ENCODE results near the gene MLPH. TPM values are rescaled to one million over a fixed set of nuclear protein-coding genes. Genes with fewer than 3 reads are reported as not detected.
A peak's percentile ranks its signal among the peaks of the same experiment; 100 is the strongest.

Gene MLPH
- polyA plus RNA-seq, 4 donors = 13.2 to 52.0 (median 18.9) TPM

GRCh38 chr2:237500681-237501424 lies 13.8 kb downstream of the MLPH start:
- H3K9me3 ChIP-seq (ENCODE audit: control insufficient read depth in 2 of 2, insufficient read depth in 1 of 2, low read depth in 1 of 2, low read length in 1 of 2) = no peaks in the 10 kb centered on the region
- FAIRE-seq (no peak), DNase-seq (no peak)
- H3K36me3 ChIP-seq (ENCODE audit: control insufficient read depth in 3 of 3, insufficient read depth in 2 of 3, low read depth in 1 of 3, low read length in 3 of 3) = peaks cover 0 to 3% (median 0%) of the 10 kb centered on the region in 3 donors
- peaks cover 0 to 27% (median 0%) of the 10 kb centered on the region in 3 donors for H3K27me3 ChIP-seq (ENCODE audit: control insufficient read depth in 3 of 3, insufficient read depth in 3 of 3, low read length in 3 of 3)
- H3K27ac ChIP-seq (ENCODE audit: low read depth in 1 of 3, low read length in 2 of 3) = no peak overlapping the region
- H3K4me1 ChIP-seq (ENCODE audit: control insufficient read depth in 3 of 3, insufficient read depth in 2 of 3, low read depth in 1 of 3, low read length in 2 of 3) = no peaks in the 10 kb centered on the region
- 68 to 80% (median 75%) methylated on average over 13 of the region's 13 CpGs for WGBS, 3 donors
- H3K4me3 ChIP-seq (ENCODE audit: low read depth in 1 of 3, low read length in 3 of 3) = no peak overlapping the region

DNA sequence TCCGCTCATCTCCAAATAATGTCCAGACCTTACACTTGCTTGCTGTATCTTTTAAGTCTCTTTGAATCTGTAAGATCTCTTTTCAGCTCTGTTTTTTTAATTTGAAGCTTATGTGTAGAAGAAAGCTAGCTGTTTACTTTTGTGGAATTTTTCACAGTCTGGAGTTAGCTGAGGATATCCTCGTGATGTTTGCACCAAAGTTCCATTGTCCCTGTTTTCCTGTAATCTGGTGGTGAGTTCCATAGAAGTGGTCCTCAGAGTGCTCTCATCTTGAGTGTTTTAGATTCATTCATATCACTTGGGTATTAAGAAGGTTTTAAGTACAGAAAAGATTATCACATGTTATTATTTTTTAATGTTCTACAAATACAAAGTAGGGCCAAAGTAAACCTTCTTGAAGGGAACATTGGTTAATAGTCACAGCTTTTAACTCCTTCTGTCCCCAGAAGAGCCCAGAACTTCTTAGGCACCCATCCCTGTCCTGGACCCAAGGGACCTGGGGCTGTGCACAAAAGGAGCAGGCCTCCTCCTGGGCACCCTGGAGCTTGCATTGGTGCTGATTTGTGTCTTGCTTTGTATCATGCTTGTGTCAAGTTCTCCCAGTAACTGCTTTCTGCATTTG lies 15.0 kb downstream of the MLPH start:
- DNase-seq (no peak), FAIRE-seq (no peak)
- no peaks in the 10 kb centered on the region for H3K9me3 ChIP-seq (ENCODE audit: control insufficient read depth in 2 of 2, insufficient read depth in 1 of 2, low read depth in 1 of 2, low read length in 1 of 2)
- H3K27me3 ChIP-seq (ENCODE audit: control insufficient read depth in 3 of 3, insufficient read depth in 3 of 3, low read length in 3 of 3) = peaks cover 0 to 16% (median 0%) of the 10 kb centered on the region in 3 donors
- WGBS, 3 donors = 74 to 82% (median 77%) methylated on average over 2 of the region's 2 CpGs
- H3K36me3 ChIP-seq (ENCODE audit: control insufficient read depth in 3 of 3, insufficient read depth in 2 of 3, low read depth in 1 of 3, low read length in 3 of 3) = peaks cover 0 to 3% (median 0%) of the 10 kb centered on the region in 3 donors
- H3K27ac ChIP-seq (ENCODE audit: low read depth in 1 of 3, low read length in 2 of 3) = peak overlapping the region in 1 of 3 donors; percentile 69
- no peak overlapping the region for H3K4me3 ChIP-seq (ENCODE audit: low read depth in 1 of 3, low read length in 3 of 3)
- no peaks in the 10 kb centered on the region for H3K4me1 ChIP-seq (ENCODE audit: control insufficient read depth in 3 of 3, insufficient read depth in 2 of 3, low read depth in 1 of 3, low read length in 2 of 3)

DNA sequence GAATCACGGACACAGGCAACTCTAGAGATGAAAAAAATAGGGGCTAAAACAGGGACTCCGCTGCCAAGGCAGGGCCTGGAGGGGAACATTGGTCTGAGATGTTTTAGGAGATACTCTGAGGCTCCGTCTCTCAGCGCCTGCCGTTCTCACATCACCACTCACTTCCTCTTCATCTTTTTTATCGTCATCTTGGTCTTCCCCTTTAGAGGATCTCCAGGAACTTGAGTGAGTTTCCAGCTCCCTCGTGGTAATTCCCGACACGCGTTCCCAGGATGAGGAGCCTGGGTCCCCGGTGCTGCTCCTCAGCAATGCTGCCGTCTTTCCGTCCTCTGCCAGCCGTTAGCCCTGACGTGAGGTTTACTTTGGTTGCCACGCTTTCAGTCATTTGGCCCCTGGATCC lies 16.1 kb downstream of the MLPH start:
- Histone ChIP-seq H3K27ac (ENCODE audit: low read depth in 1 of 3, low read length in 2 of 3) (no peak overlapping the region), H3K27me3 (ENCODE audit: control insufficient read depth in 3 of 3, insufficient read depth in 3 of 3, low read length in 3 of 3) (peaks cover 0 to 10% (median 0%) of the 10 kb centered on the region in 3 donors), H3K9me3 (ENCODE audit: control insufficient read depth in 2 of 2, insufficient read depth in 1 of 2, low read depth in 1 of 2, low read length in 1 of 2) (no peaks in the 10 kb centered on the region), H3K4me3 (ENCODE audit: low read depth in 1 of 3, low read length in 3 of 3) (no peak overlapping the region), H3K36me3 (ENCODE audit: control insufficient read depth in 3 of 3, insufficient read depth in 2 of 3, low read depth in 1 of 3, low read length in 3 of 3) (peaks cover 0 to 3% (median 0%) of the 10 kb centered on the region in 3 donors), H3K4me1 (ENCODE audit: control insufficient read depth in 3 of 3, insufficient read depth in 2 of 3, low read depth in 1 of 3, low read length in 2 of 3) (peaks cover 0 to 3% (median 0%) of the 10 kb centered on the region in 3 donors)
- no peak for FAIRE-seq
- WGBS, 3 donors = 87 to 95% (median 89%) methylated on average over 16 of the region's 16 CpGs
- DNase-seq = no peak

- Histone ChIP-seq H3K4me3 (ENCODE audit: low read depth in 1 of 3, low read length in 3 of 3) (no peak overlapping the region), H3K27me3 (ENCODE audit: control insufficient read depth in 3 of 3, insufficient read depth in 3 of 3, low read length in 3 of 3) (peaks cover 0 to 7% (median 0%) of the 10 kb centered on the region in 3 donors), H3K36me3 (ENCODE audit: control insufficient read depth in 3 of 3, insufficient read depth in 2 of 3, low read depth in 1 of 3, low read length in 3 of 3) (peaks cover 0 to 3% (median 0%) of the 10 kb centered on the region in 3 donors), H3K9me3 (ENCODE audit: control insufficient read depth in 2 of 2, insufficient read depth in 1 of 2, low read depth in 1 of 2, low read length in 1 of 2) (no peaks in the 10 kb centered on the region), H3K27ac (ENCODE audit: low read depth in 1 of 3, low read length in 2 of 3) (no peak overlapping the region), H3K4me1 (ENCODE audit: control insufficient read depth in 3 of 3, insufficient read depth in 2 of 3, low read depth in 1 of 3, low read length in 2 of 3) (peaks cover 0 to 4% (median 3%) of the 10 kb centered on the region in 3 donors)
- 82 to 93% (median 84%) methylated on average over 15 of the region's 15 CpGs for WGBS, 3 donors
- no peak for FAIRE-seq
- DNase-seq = no peak
Observed at GRCh38 chr2:237505188-237505939, 18.3 kb downstream of the MLPH start.

- no peaks in the 10 kb centered on the region for H3K9me3 ChIP-seq (ENCODE audit: control insufficient read depth in 2 of 2, insufficient read depth in 1 of 2, low read depth in 1 of 2, low read length in 1 of 2)
- FAIRE-seq (no peak), DNase-seq (peak in 1 of 2 donors; percentile 45)
- no peak overlapping the region for H3K4me3 ChIP-seq (ENCODE audit: low read depth in 1 of 3, low read length in 3 of 3)
- no peaks in the 10 kb centered on the region for H3K36me3 ChIP-seq (ENCODE audit: control insufficient read depth in 3 of 3, insufficient read depth in 2 of 3, low read depth in 1 of 3, low read length in 3 of 3)
- peaks cover 0 to 3% (median 0%) of the 10 kb centered on the region in 3 donors for H3K27me3 ChIP-seq (ENCODE audit: control insufficient read depth in 3 of 3, insufficient read depth in 3 of 3, low read length in 3 of 3)
- no peak overlapping the region for H3K27ac ChIP-seq (ENCODE audit: low read depth in 1 of 3, low read length in 2 of 3)
- 17 to 61% (median 40%) methylated on average over 7 of the region's 7 CpGs for WGBS, 3 donors
- peaks cover 0 to 4% (median 4%) of the 10 kb centered on the region in 3 donors for H3K4me1 ChIP-seq (ENCODE audit: control insufficient read depth in 3 of 3, insufficient read depth in 2 of 3, low read depth in 1 of 3, low read length in 2 of 3)
Observed at GRCh38 chr2:237507512-237507911, 20.5 kb downstream of the MLPH start.

DNA sequence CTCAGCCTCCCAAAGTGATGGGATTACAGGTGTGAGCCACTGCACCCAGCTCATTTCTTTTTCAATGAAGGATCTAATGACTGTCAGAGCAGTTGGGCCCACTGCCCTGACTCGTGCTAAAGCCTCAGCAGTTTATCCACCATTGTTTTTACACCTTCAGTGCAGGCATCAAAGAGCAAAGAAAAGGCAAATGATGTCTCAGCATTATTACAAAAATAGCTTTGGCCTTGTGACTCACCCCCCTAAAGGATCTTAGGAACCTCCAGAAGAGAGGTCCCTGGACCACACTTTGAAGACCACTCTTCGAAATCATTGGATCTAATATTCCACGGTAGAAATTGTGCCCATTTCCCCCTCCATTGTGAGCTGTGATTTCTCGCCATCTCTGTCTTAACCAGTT lies 21.3 kb downstream of the MLPH start:
- WGBS, 3 donors = 86 to 94% (median 89%) methylated on average over 4 of the region's 4 CpGs
- FAIRE-seq (no peak), DNase-seq (no peak)
- no peaks in the 10 kb centered on the region for H3K36me3 ChIP-seq (ENCODE audit: control insufficient read depth in 3 of 3, insufficient read depth in 2 of 3, low read depth in 1 of 3, low read length in 3 of 3)
- H3K4me1 ChIP-seq (ENCODE audit: control insufficient read depth in 3 of 3, insufficient read depth in 2 of 3, low read depth in 1 of 3, low read length in 2 of 3) = peaks cover 0 to 12% (median 4%) of the 10 kb centered on the region in 3 donors
- H3K27ac ChIP-seq (ENCODE audit: low read depth in 1 of 3, low read length in 2 of 3) = no peak overlapping the region
- H3K4me3 ChIP-seq (ENCODE audit: low read depth in 1 of 3, low read length in 3 of 3) = no peak overlapping the region
- H3K27me3 ChIP-seq (ENCODE audit: control insufficient read depth in 3 of 3, insufficient read depth in 3 of 3, low read length in 3 of 3) = peaks cover 0 to 3% (median 0%) of the 10 kb centered on the region in 3 donors
- no peaks in the 10 kb centered on the region for H3K9me3 ChIP-seq (ENCODE audit: control insufficient read depth in 2 of 2, insufficient read depth in 1 of 2, low read depth in 1 of 2, low read length in 1 of 2)

GRCh38 chr2:237509151-237509550 lies 22.1 kb downstream of the MLPH start:
- H3K4me3 ChIP-seq (ENCODE audit: low read depth in 1 of 3, low read length in 3 of 3) = no peak overlapping the region
- H3K9me3 ChIP-seq (ENCODE audit: control insufficient read depth in 2 of 2, insufficient read depth in 1 of 2, low read depth in 1 of 2, low read length in 1 of 2) = no peaks in the 10 kb centered on the region
- no peak for FAIRE-seq
- 67 to 82% (median 82%) methylated on average over 2 of the region's 2 CpGs for WGBS, 3 donors
- no peak for DNase-seq
- H3K27ac ChIP-seq (ENCODE audit: low read depth in 1 of 3, low read length in 2 of 3) = peak overlapping the region in 1 of 3 donors; percentile 60
- H3K36me3 ChIP-seq (ENCODE audit: control insufficient read depth in 3 of 3, insufficient read depth in 2 of 3, low read depth in 1 of 3, low read length in 3 of 3) = no peaks in the 10 kb centered on the region
- H3K4me1 ChIP-seq (ENCODE audit: control insufficient read depth in 3 of 3, insufficient read depth in 2 of 3, low read depth in 1 of 3, low read length in 2 of 3) = peaks cover 0 to 12% (median 4%) of the 10 kb centered on the region in 3 donors
- no peaks in the 10 kb centered on the region for H3K27me3 ChIP-seq (ENCODE audit: control insufficient read depth in 3 of 3, insufficient read depth in 3 of 3, low read length in 3 of 3)

- H3K4me3 ChIP-seq (ENCODE audit: low read depth in 1 of 3, low read length in 3 of 3) = no peak overlapping the region
- peak in 1 of 2 donors; percentile 80 for DNase-seq
- no peaks in the 10 kb centered on the region for H3K36me3 ChIP-seq (ENCODE audit: control insufficient read depth in 3 of 3, insufficient read depth in 2 of 3, low read depth in 1 of 3, low read length in 3 of 3)
- no peaks in the 10 kb centered on the region for H3K27me3 ChIP-seq (ENCODE audit: control insufficient read depth in 3 of 3, insufficient read depth in 3 of 3, low read length in 3 of 3)
- FAIRE-seq = no peak
- no peaks in the 10 kb centered on the region for H3K9me3 ChIP-seq (ENCODE audit: control insufficient read depth in 2 of 2, insufficient read depth in 1 of 2, low read depth in 1 of 2, low read length in 1 of 2)
- peaks cover 0 to 17% (median 4%) of the 10 kb centered on the region in 3 donors for H3K4me1 ChIP-seq (ENCODE audit: control insufficient read depth in 3 of 3, insufficient read depth in 2 of 3, low read depth in 1 of 3, low read length in 2 of 3)
- peak overlapping the region in 1 of 3 donors; percentile 63 for H3K27ac ChIP-seq (ENCODE audit: low read depth in 1 of 3, low read length in 2 of 3)
- WGBS, 3 donors = 15 to 55% (median 38%) methylated on average over 7 of the region's 7 CpGs
Observed at GRCh38 chr2:237509905-237510304, 22.9 kb downstream of the MLPH start.

Measured in small intestine (tissue), 7 donors.